H9 (cell line): ENCODE data around the gene TJP3. TPM values are rescaled to one million over a fixed set of nuclear protein-coding genes. Genes with fewer than 3 reads are reported as not detected.

Experiments used
- DNase-seq: peaks from one replicate; pipeline ENCODE4 v3.0.0-alpha.2; 2017
- H2AFZ ChIP-seq: one replicate; pipeline ENCODE4 v1.6.1; 2013; ENCODE audit warnings: mild to moderate bottlenecking, low read length, control low read depth, moderate library complexity
- H2AK5ac ChIP-seq: 2 replicates; pipeline ENCODE4 v1.6.1; 2013; ENCODE audit warnings: low read length, control low read depth, mixed read lengths; ENCODE audit not compliant: insufficient read length
- H2BK120ac ChIP-seq: one replicate; pipeline ENCODE4 v1.6.1; 2013; ENCODE audit warnings: low read depth, mild to moderate bottlenecking, low read length, control low read depth, inconsistent platforms; ENCODE audit not compliant: poor library complexity, severe bottlenecking
- H2BK12ac ChIP-seq: 2 replicates; pipeline ENCODE4 v1.6.1; 2013; ENCODE audit warnings: low read length, control low read depth, mixed read lengths, low read depth; ENCODE audit not compliant: insufficient read length
- H2BK15ac ChIP-seq: 2 replicates; pipeline ENCODE4 v1.6.1; 2013; ENCODE audit warnings: low read depth, low read length, control low read depth
- H2BK20ac ChIP-seq: one replicate; pipeline ENCODE4 v1.6.1; 2013; ENCODE audit warnings: low read depth, mild to moderate bottlenecking, low read length, control low read depth, inconsistent platforms; ENCODE audit not compliant: poor library complexity, severe bottlenecking
- H2BK5ac ChIP-seq: 2 replicates; pipeline ENCODE4 v1.6.1; 2013; ENCODE audit warnings: low read length, control low read depth, mixed read lengths; ENCODE audit not compliant: insufficient read length
- H3K14ac ChIP-seq: 2 replicates; pipeline ENCODE4 v1.6.1; 2013; ENCODE audit warnings: low read length, control low read depth; ENCODE audit not compliant: insufficient read depth
- H3K18ac ChIP-seq: 2 replicates; pipeline ENCODE4 v1.6.1; 2013; ENCODE audit warnings: low read depth, mild to moderate bottlenecking, mixed read lengths, low read length, control low read depth; ENCODE audit not compliant: insufficient read length
- H3K23ac ChIP-seq: 2 replicates; pipeline ENCODE4 v1.6.1; 2013; ENCODE audit warnings: low read length, control low read depth, mixed read lengths, low read depth; ENCODE audit not compliant: insufficient read length
- H3K23me2 ChIP-seq: 2 replicates; pipeline ENCODE4 v1.6.1; 2013; ENCODE audit warnings: low read depth, mild to moderate bottlenecking, mixed read lengths, low read length, control low read depth; ENCODE audit not compliant: insufficient read length, poor library complexity, severe bottlenecking
- H3K27ac ChIP-seq: 2 replicates; pipeline ENCODE4 v1.5.1; 2013; ENCODE audit warnings: low read length, control low read depth, mixed read lengths, low read depth; ENCODE audit not compliant: insufficient read length
- H3K27me3 ChIP-seq: 2 replicates; pipeline ENCODE4 v1.6.1; 2013; ENCODE audit warnings: low read length, control low read depth, inconsistent platforms; ENCODE audit not compliant: insufficient read depth
- H3K4ac ChIP-seq: 2 replicates; pipeline ENCODE4 v1.6.1; 2013; ENCODE audit warnings: low read depth, mild to moderate bottlenecking, control low read depth, inconsistent platforms, low read length, moderate library complexity
- H3K4me1 ChIP-seq: 2 replicates; pipeline ENCODE4 v1.6.1; 2013; ENCODE audit warnings: low read length, control low read depth, inconsistent platforms; ENCODE audit not compliant: insufficient read depth
- H3K4me2 ChIP-seq: 2 replicates; pipeline ENCODE4 v1.6.1; 2013; ENCODE audit warnings: low read length, control low read depth, mixed read lengths; ENCODE audit not compliant: insufficient read length, insufficient read depth
- H3K56ac ChIP-seq: 2 replicates; pipeline ENCODE4 v1.6.1; 2013; ENCODE audit warnings: low read depth, mild to moderate bottlenecking, mixed read lengths, low read length, control low read depth; ENCODE audit not compliant: insufficient read length
- H3K79me1 ChIP-seq: 2 replicates; pipeline ENCODE4 v1.6.1; 2013; ENCODE audit warnings: low read depth, mild to moderate bottlenecking, moderate library complexity, low read length, control low read depth, inconsistent platforms; ENCODE audit not compliant: insufficient read depth, poor library complexity, severe bottlenecking
- H3K79me2 ChIP-seq: 2 replicates; pipeline ENCODE4 v1.6.1; 2013; ENCODE audit warnings: low read length, control low read depth, inconsistent platforms; ENCODE audit not compliant: insufficient read depth
- H3K9ac ChIP-seq: 2 replicates; pipeline ENCODE4 v1.6.1; 2013; ENCODE audit warnings: low read length, control low read depth, mixed read lengths; ENCODE audit not compliant: insufficient read length; ENCODE audit errors: extremely low read depth
- H3K9me3 ChIP-seq: one replicate; pipeline ENCODE4 v1.6.1; 2013; ENCODE audit warnings: low read depth, low read length, inconsistent platforms; ENCODE audit not compliant: control insufficient read depth
- H3T11ph ChIP-seq: one replicate; pipeline ENCODE4 v1.6.1; 2013; ENCODE audit warnings: mild to moderate bottlenecking, low read length, control low read depth, inconsistent platforms
- H4K20me1 ChIP-seq: one replicate; pipeline ENCODE4 v1.6.1; 2013; ENCODE audit not compliant: control insufficient read depth, insufficient read length, insufficient read depth
- H4K5ac ChIP-seq: 2 replicates; pipeline ENCODE4 v1.6.1; 2013; ENCODE audit warnings: low read depth, mild to moderate bottlenecking, mixed read lengths, low read length, control low read depth; ENCODE audit not compliant: insufficient read length
- H4K8ac ChIP-seq: replicated peaks from 2 replicates; pipeline ENCODE4 v1.6.1; 2013; ENCODE audit warnings: low read length, control low read depth, mixed read lengths, low read depth; ENCODE audit not compliant: insufficient read length
- H4K91ac ChIP-seq: 2 replicates; pipeline ENCODE4 v1.6.1; 2013; ENCODE audit warnings: low read depth, mild to moderate bottlenecking, moderate library complexity, mixed read lengths, low read length, control low read depth; ENCODE audit not compliant: insufficient read length
- H3K27ac Mint-ChIP-seq, 3 experiments: 2 replicates in 2 of 3; 3 replicates in 1 of 3; pipeline ENCODE4 v1.8.0; 2020 to 2021; ENCODE audit warnings: mixed read lengths in 3 of 3, mild to moderate bottlenecking in 1 of 3, moderate library complexity in 1 of 3
- H3K27me3 Mint-ChIP-seq: 2 replicates; pipeline ENCODE4 v1.8.0; 2021; ENCODE audit warnings: low read depth, mild to moderate bottlenecking, moderate library complexity, mixed read lengths
- H3K36me3 Mint-ChIP-seq, 3 experiments: 2 replicates in 2 of 3; 3 replicates in 1 of 3; pipeline ENCODE4 v1.8.0; 2020 to 2021; ENCODE audit warnings: low read depth in 3 of 3, mixed read lengths in 3 of 3; ENCODE audit not compliant: insufficient read depth in 1 of 3
- H3K4me1 Mint-ChIP-seq, 2 experiments: 2 replicates each; pipeline ENCODE4 v1.8.0; 2020; ENCODE audit warnings: mixed read lengths in 2 of 2
- H3K4me3 Mint-ChIP-seq, 2 experiments: 2 replicates in 1 of 2; 3 replicates in 1 of 2; pipeline ENCODE4 v1.8.0; 2020 to 2021; ENCODE audit warnings: mild to moderate bottlenecking in 2 of 2, mixed read lengths in 2 of 2, moderate library complexity in 1 of 2
- H3K9me3 Mint-ChIP-seq, 2 experiments: 2 replicates in 1 of 2; 3 replicates in 1 of 2; pipeline ENCODE4 v1.8.0; 2020; ENCODE audit warnings: mild to moderate bottlenecking in 2 of 2, mixed read lengths in 2 of 2, moderate library complexity in 1 of 2
- WGBS: extraction: QIAGEN DNeasy Blood & Tissue Kit; methylation state at CpG from one replicate; pipeline ENCODE4 v1.1.7; 2013; ENCODE audit warnings: missing lambda C conversion rate, low lambda C conversion rate, mixed read lengths; ENCODE audit not compliant: insufficient read length; ENCODE audit errors: extremely low coverage; 5-methylcytosine and 5-hydroxymethylcytosine counted together
- total RNA-seq: library from RNA; stranded (reverse); gene quantifications from 2 replicates; pipeline ENCODE4 v1.2.1, GENCODE V29; 2021
- TF ChIP-seq, protein P1 (sequence below): fragments of 200-600 bp; sonication (generic); conservative IDR thresholded peaks from 3 replicates; pipeline ENCODE4 v1.8.0; 2021; ENCODE audit warnings: antibody characterized with exemption, mild to moderate bottlenecking

TJP3 gene
- total RNA-seq, 1 experiment from 2014 or later: 27.3 TPM

GRCh38 chr19:3682741-3683404, 25.3 kb upstream of the TJP3 start:
- Mint-ChIP-seq H3K4me1 (peaks cover 34 to 41% of the 10 kb centered on the region in 2 experiments), H3K9me3 (peaks cover 14% of the 10 kb centered on the region in 2 experiments), H3K27me3 (no peaks in the 10 kb centered on the region), H3K27ac (peak overlapping the region in 2 of 3 experiments; percentile 87 to 90; a peak in 3 of 7 replicates), H3K4me3 (no peak overlapping the region; a peak in 1 of 5 replicates), H3K36me3 (peaks cover 19 to 26% (median 24%) of the 10 kb centered on the region in 3 experiments)
- Histone ChIP-seq H2BK12ac (no peak overlapping the region), H4K20me1 (peaks cover 13% of the 10 kb centered on the region), H3K9me3 (peaks cover 8% of the 10 kb centered on the region), H2BK120ac (no peak overlapping the region), H3K4ac (no peak overlapping the region), H4K5ac (no peak overlapping the region), H2BK15ac (no peak overlapping the region), H3K23me2 (peaks cover 4% of the 10 kb centered on the region), H4K91ac (no peak overlapping the region), H3K4me2 (no peak overlapping the region), H2BK20ac (no peak overlapping the region), H3K79me1 (peaks cover 2% of the 10 kb centered on the region), H4K8ac (no peak overlapping the region), H3K4me1 (peaks cover 13% of the 10 kb centered on the region; the same call in 1 of the 2 replicates), H3K9ac (no peak overlapping the region), H3K18ac (peak overlapping the region; percentile 11), H2AK5ac (no peak overlapping the region), H3T11ph (no peak overlapping the region), H3K27me3 (no peaks in the 10 kb centered on the region), H2AFZ (no peak overlapping the region), H2BK5ac (no peak overlapping the region), H3K56ac (no peak overlapping the region), H3K23ac (no peak overlapping the region), H3K27ac (no peak overlapping the region), H3K14ac (no peak overlapping the region), H3K79me2 (peaks cover 2% of the 10 kb centered on the region; the same call in 1 of the 2 replicates)
- DNase-seq: no peak
- no CpG with 5 or more reads among the region's 17 CpGs for WGBS
- TF ChIP-seq, protein P1, sequence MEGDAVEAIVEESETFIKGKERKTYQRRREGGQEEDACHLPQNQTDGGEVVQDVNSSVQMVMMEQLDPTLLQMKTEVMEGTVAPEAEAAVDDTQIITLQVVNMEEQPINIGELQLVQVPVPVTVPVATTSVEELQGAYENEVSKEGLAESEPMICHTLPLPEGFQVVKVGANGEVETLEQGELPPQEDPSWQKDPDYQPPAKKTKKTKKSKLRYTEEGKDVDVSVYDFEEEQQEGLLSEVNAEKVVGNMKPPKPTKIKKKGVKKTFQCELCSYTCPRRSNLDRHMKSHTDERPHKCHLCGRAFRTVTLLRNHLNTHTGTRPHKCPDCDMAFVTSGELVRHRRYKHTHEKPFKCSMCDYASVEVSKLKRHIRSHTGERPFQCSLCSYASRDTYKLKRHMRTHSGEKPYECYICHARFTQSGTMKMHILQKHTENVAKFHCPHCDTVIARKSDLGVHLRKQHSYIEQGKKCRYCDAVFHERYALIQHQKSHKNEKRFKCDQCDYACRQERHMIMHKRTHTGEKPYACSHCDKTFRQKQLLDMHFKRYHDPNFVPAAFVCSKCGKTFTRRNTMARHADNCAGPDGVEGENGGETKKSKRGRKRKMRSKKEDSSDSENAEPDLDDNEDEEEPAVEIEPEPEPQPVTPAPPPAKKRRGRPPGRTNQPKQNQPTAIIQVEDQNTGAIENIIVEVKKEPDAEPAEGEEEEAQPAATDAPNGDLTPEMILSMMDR: no peak
